GM23338 (cell line): Measurements from ENCODE around the gene JAZF1. TPM values are rescaled to one million over a fixed set of nuclear protein-coding genes. Genes with fewer than 3 reads are reported as not detected.

Experiments used
- ATAC-seq: fragments of 200-7000 bp; cut with Tn5 transposase; 3 replicates; pipeline ENCODE4 v1.9.1; 2020
- DNase-seq: peaks from one replicate; pipeline ENCODE4 v3.0.0-alpha.2; 2015; ENCODE audit warnings: low spot score
- H2AFZ ChIP-seq: fragments of 200-600 bp; sonication (generic); 2 replicates; pipeline ENCODE4 v1.8.0; 2016; ENCODE audit warnings: antibody characterized with exemption, mild to moderate bottlenecking, moderate library complexity
- H3F3A ChIP-seq: fragments of 200-600 bp; sonication (generic); replicated peaks from 2 replicates; pipeline ENCODE4 v1.8.0; 2017; ENCODE audit warnings: antibody characterized with exemption, mixed run types, low read depth
- H3K27ac ChIP-seq: fragments of 200-600 bp; sonication (generic); 2 replicates; pipeline ENCODE4 v1.6.1; 2016; ENCODE audit warnings: low read depth
- H3K27me3 ChIP-seq: fragments of 200-600 bp; sonication (generic); 2 replicates; pipeline ENCODE4 v1.8.0; 2016; ENCODE audit warnings: mild to moderate bottlenecking, mixed run types, moderate library complexity; ENCODE audit not compliant: insufficient read depth
- H3K36me3 ChIP-seq: fragments of 200-600 bp; sonication (generic); 2 replicates; pipeline ENCODE4 v1.8.0; 2016; ENCODE audit warnings: mild to moderate bottlenecking; ENCODE audit not compliant: insufficient read depth
- H3K4me1 ChIP-seq: fragments of 200-600 bp; sonication (generic); 2 replicates; pipeline ENCODE4 v1.8.0; 2016; ENCODE audit warnings: mild to moderate bottlenecking, moderate library complexity; ENCODE audit not compliant: insufficient read depth
- H3K4me2 ChIP-seq: fragments of 200-600 bp; sonication (generic); 2 replicates; pipeline ENCODE4 v1.7.1; 2017; ENCODE audit warnings: mixed run types
- H3K4me3 ChIP-seq: fragments of 200-600 bp; sonication (generic); 2 replicates; pipeline ENCODE4 v1.6.1; 2016; ENCODE audit warnings: mixed run types
- H3K79me2 ChIP-seq: fragments of 200-600 bp; sonication (generic); replicated peaks from 2 replicates; pipeline ENCODE4 v1.8.0; 2017; ENCODE audit warnings: mild to moderate bottlenecking; ENCODE audit not compliant: insufficient read depth
- H3K9me2 ChIP-seq: fragments of 200-600 bp; sonication (generic); 2 replicates; pipeline ENCODE4 v1.8.0; 2017; ENCODE audit not compliant: insufficient read depth
- H4K20me1 ChIP-seq: fragments of 200-600 bp; sonication (generic); replicated peaks from 2 replicates; pipeline ENCODE4 v1.8.0; 2017; ENCODE audit warnings: mild to moderate bottlenecking; ENCODE audit not compliant: insufficient read depth
- H3K27ac Mint-ChIP-seq: 2 replicates; pipeline ENCODE4 v1.8.0; 2020; ENCODE audit warnings: inconsistent platforms, mild to moderate bottlenecking, moderate library complexity, mixed read lengths
- H3K27me3 Mint-ChIP-seq: 3 replicates; pipeline ENCODE4 v1.8.0; 2022; ENCODE audit warnings: low read depth, mild to moderate bottlenecking, moderate library complexity, mixed read lengths, inconsistent platforms; ENCODE audit not compliant: insufficient read depth, poor library complexity
- H3K36me3 Mint-ChIP-seq: 3 replicates; pipeline ENCODE4 v1.8.0; 2021; ENCODE audit warnings: low read depth, mild to moderate bottlenecking, inconsistent platforms, moderate library complexity, mixed read lengths
- H3K4me1 Mint-ChIP-seq: 3 replicates; pipeline ENCODE4 v1.8.0; 2020; ENCODE audit warnings: mild to moderate bottlenecking, inconsistent platforms, mixed read lengths
- H3K4me3 Mint-ChIP-seq: 3 replicates; pipeline ENCODE4 v1.8.0; 2021; ENCODE audit warnings: moderate library complexity, mild to moderate bottlenecking, inconsistent platforms, mixed read lengths
- H3K9me3 Mint-ChIP-seq: 3 replicates; pipeline ENCODE4 v1.8.0; 2020; ENCODE audit warnings: moderate library complexity, mild to moderate bottlenecking, inconsistent platforms, mixed read lengths
- EZH2 ChIP-seq: fragments of 200-600 bp; sonication (generic); IDR thresholded peaks from one replicate; pipeline ENCODE4 v1.8.0; 2017; ENCODE audit warnings: antibody characterized with exemption, mild to moderate bottlenecking, low read depth; ENCODE audit not compliant: unreplicated experiment
- EZH2phosphoT487 ChIP-seq: fragments of 200-600 bp; sonication (generic); IDR thresholded peaks from one replicate; pipeline ENCODE4 v1.8.1; 2018; ENCODE audit warnings: antibody characterized with exemption; ENCODE audit not compliant: unreplicated experiment
- NANOG ChIP-seq: IDR thresholded peaks from 2 replicates; pipeline ENCODE4 v1.6.1; 2016; ENCODE audit warnings: antibody characterized with exemption, borderline replicate concordance
- POLR2AphosphoS5 ChIP-seq: IDR thresholded peaks from 2 replicates; pipeline ENCODE4 v1.6.1; 2016; ENCODE audit warnings: antibody characterized with exemption, low read depth
- STAT1 ChIP-seq: IDR thresholded peaks from one replicate; pipeline ENCODE4 v1.6.1; 2016; ENCODE audit warnings: antibody characterized with exemption; ENCODE audit not compliant: unreplicated experiment
- ZNF114 ChIP-seq: fragments of 250-450 bp; sonication (Bioruptor Pico); IDR thresholded peaks from 2 replicates; pipeline ENCODE4 v1.5.0; 2020; ENCODE audit warnings: mild to moderate bottlenecking, moderate library complexity
- ZNF331 ChIP-seq: fragments of 250-450 bp; sonication (Bioruptor Pico); IDR thresholded peaks from 2 replicates; pipeline ENCODE4 v1.5.0; 2020; ENCODE audit warnings: low read depth, mild to moderate bottlenecking, moderate library complexity
- ZNF462 ChIP-seq: fragments of 250-450 bp; sonication (Bioruptor Pico); IDR thresholded peaks from 2 replicates; pipeline ENCODE4 v1.5.0; 2020; ENCODE audit warnings: mild to moderate bottlenecking, moderate library complexity
- polyA plus RNA-seq: library from polyadenylated mRNA; unstranded; fragments of >200 nt; fragmentation: Nextera tagmentation; extraction: Ambion mirVana; gene quantifications from 2 replicates; pipeline ENCODE4 v1.2.1, GENCODE V29; 2016
- total RNA-seq: library from RNA; depleted of rRNA; stranded (reverse); fragments of >200 nt; shearing (Covaris generic); gene quantifications from 2 replicates; pipeline ENCODE4 v1.2.3, GENCODE V29; 2014

The JAZF1 gene
- total and polyA plus RNA-seq, 2 experiments from 2014 or later, result 12.2 to 22.2 TPM

GRCh38 chr7:28160551-28160991, 20.0 kb downstream of the JAZF1 start:
- no peaks in the 10 kb centered on the region for H3K36me3 Mint-ChIP-seq
- ATAC-seq (no peak), DNase-seq (no peak)
- Histone ChIP-seq H3K4me2 (no peak overlapping the region), H2AFZ (no peak overlapping the region), H3K27ac (no peak overlapping the region), H3K79me2 (peaks cover 60% of the 10 kb centered on the region), H3K27me3 (no peaks in the 10 kb centered on the region), H3K36me3 (no peaks in the 10 kb centered on the region), H3K4me1 (peaks cover 8% of the 10 kb centered on the region; the same call in 1 of the 2 replicates), H4K20me1 (no peaks in the 10 kb centered on the region; the same call in 1 of the 2 replicates), H3F3A (no peaks in the 10 kb centered on the region), H3K9me2 (peaks cover 6% of the 10 kb centered on the region), H3K4me3 (no peak overlapping the region)
- H3K27me3 Mint-ChIP-seq, result no peaks in the 10 kb centered on the region
- H3K27ac Mint-ChIP-seq, result no peak overlapping the region
- H3K4me1 Mint-ChIP-seq, result peaks cover 9% of the 10 kb centered on the region
- no peaks in the 10 kb centered on the region for H3K9me3 Mint-ChIP-seq
- no peak for TF ChIP-seq EZH2
- no peak for TF ChIP-seq POLR2AphosphoS5
- no peak for TF ChIP-seq EZH2phosphoT487
- TF ChIP-seq ZNF462 (CRISPR knock-in tag), result peak; percentile 29; the same call in 1 of the 2 replicates
- TF ChIP-seq NANOG, result no peak
- no peak overlapping the region for H3K4me3 Mint-ChIP-seq

- H3K9me3 Mint-ChIP-seq, result no peaks in the 10 kb centered on the region
- H3K79me2 ChIP-seq, result peaks cover 52% of the 10 kb centered on the region
- TF ChIP-seq STAT1 (no peak), ZNF331 (no peak), ZNF114 (CRISPR knock-in tag) (no peak)
Observed at GRCh38 chr7:28157831-28158416, 22.7 kb downstream of the JAZF1 start.

More at GRCh38 chr7:28157831-28158416, 22.7 kb downstream of the JAZF1 start:
- Mint-ChIP-seq H3K36me3 (no peaks in the 10 kb centered on the region), H3K27ac (no peak overlapping the region), H3K4me3 (no peak overlapping the region), H3K27me3 (no peaks in the 10 kb centered on the region), H3K4me1 (peaks cover 8% of the 10 kb centered on the region)
- ATAC-seq, result no peak
- H2AFZ ChIP-seq, result no peak overlapping the region
- no peaks in the 10 kb centered on the region for H3K36me3 ChIP-seq
- no peaks in the 10 kb centered on the region for H3K27me3 ChIP-seq
- no peak overlapping the region for H3K27ac ChIP-seq
- peaks cover 6% of the 10 kb centered on the region for H3K9me2 ChIP-seq
- DNase-seq, result no peak
- H3K4me2 ChIP-seq, result no peak overlapping the region
- H3K4me3 ChIP-seq, result no peak overlapping the region
- H3F3A ChIP-seq, result no peaks in the 10 kb centered on the region
- H4K20me1 ChIP-seq, result no peaks in the 10 kb centered on the region; the same call in 1 of the 2 replicates
- peaks cover 11% of the 10 kb centered on the region for H3K4me1 ChIP-seq
